Activated B cell treated with CpG ODN at 0.5 μM for 24 hours (primary cell): ENCODE data around the gene TFDP2. TPM values are rescaled to one million over a fixed set of nuclear protein-coding genes. Genes with fewer than 3 reads are reported as not detected.

Experiments used
- ATAC-seq: fragments of 200-7000 bp; cut with Tn5 transposase; one replicate; pipeline ENCODE4 v1.10.0; 2021; ENCODE audit warnings: low read depth, mild to moderate bottlenecking, moderate library complexity
- CTCF ChIA-PET: fragments of 350-600 bp; sonication (Branson Sonifier 250); formaldehyde crosslinking; loops from one replicate; lab custom pipeline; 2021; ENCODE audit warnings: antibody characterized with exemption; lab: Charles Lee
- POLR2A ChIA-PET: fragments of 350-600 bp; sonication (Branson Sonifier 250); formaldehyde crosslinking; loops from one replicate; lab custom pipeline; 2021; ENCODE audit warnings: antibody characterized with exemption; lab: Charles Lee
- DNase-seq: peaks from one replicate; pipeline ENCODE4 v3.0.0; 2022
- H3K27ac Mint-ChIP-seq: one replicate; pipeline ENCODE4 v1.8.0; 2020; ENCODE audit warnings: mixed read lengths
- H3K27me3 Mint-ChIP-seq: one replicate; pipeline ENCODE4 v1.8.0; 2021; ENCODE audit warnings: mixed read lengths
- H3K36me3 Mint-ChIP-seq: one replicate; pipeline ENCODE4 v1.8.0; 2021; ENCODE audit warnings: low read depth, mixed read lengths
- H3K4me1 Mint-ChIP-seq: one replicate; pipeline ENCODE4 v1.8.0; 2021; ENCODE audit warnings: mixed read lengths
- H3K4me3 Mint-ChIP-seq: one replicate; pipeline ENCODE4 v1.8.0; 2020; ENCODE audit warnings: mild to moderate bottlenecking, mixed read lengths
- H3K9me3 Mint-ChIP-seq: one replicate; pipeline ENCODE4 v1.8.0; 2020; ENCODE audit warnings: mixed read lengths
- intact Hi-C: fragments of 100-400 bp; cut with micrococcal nuclease; formaldehyde crosslinking; loops from one replicate; pipeline ENCODE4 v1.15.1; 2024
- total RNA-seq: library from RNA; stranded (reverse); gene quantifications from 2 replicates; pipeline ENCODE4 v1.2.3, GENCODE V29; 2022
- TF ChIP-seq, protein P1 (sequence below): fragments of 200-600 bp; IDR thresholded peaks from one replicate; pipeline ENCODE4 v1.8.0; 2022; ENCODE audit warnings: antibody characterized with exemption, mild to moderate bottlenecking

TFDP2 gene
- total RNA-seq, 1 donor from 2014 or later, result 23.1 TPM

DNA sequence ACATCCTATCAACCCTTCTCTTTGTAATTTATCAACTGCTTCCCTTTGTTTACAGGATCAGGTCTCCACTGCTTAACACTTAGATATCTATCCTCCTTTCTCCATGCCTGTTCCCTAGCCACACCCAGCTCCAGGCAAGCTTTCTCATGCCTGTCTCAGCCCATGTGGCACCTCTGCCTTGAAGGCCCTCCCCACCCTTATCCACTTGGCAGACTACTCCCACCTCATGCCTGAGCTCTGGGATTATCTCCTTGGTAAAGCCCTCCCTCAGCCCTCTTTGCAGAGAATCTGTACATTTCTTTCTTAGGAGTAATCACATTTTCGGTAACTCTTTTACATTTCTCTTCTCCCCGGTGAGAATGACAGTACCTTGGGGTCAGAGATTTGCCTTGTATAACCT lies 176.9 kb downstream of the TFDP2 start:
- no peaks in the 10 kb centered on the region for H3K9me3 Mint-ChIP-seq
- H3K4me1 Mint-ChIP-seq, result no peaks in the 10 kb centered on the region
- DNase-seq, result no peak
- no peak overlapping the region for H3K4me3 Mint-ChIP-seq
- H3K27ac Mint-ChIP-seq, result no peak overlapping the region
- H3K36me3 Mint-ChIP-seq, result peaks cover 34% of the 10 kb centered on the region
- no peak for ATAC-seq
- no peaks in the 10 kb centered on the region for H3K27me3 Mint-ChIP-seq
- POLR2A ChIA-PET, result no interaction called here
- intact Hi-C loops, result loop anchor here (5.0 kb wide), 1 partner anchor 255 kb away; the partner anchor contains the start of gene GK5
- TF ChIP-seq, protein P1, sequence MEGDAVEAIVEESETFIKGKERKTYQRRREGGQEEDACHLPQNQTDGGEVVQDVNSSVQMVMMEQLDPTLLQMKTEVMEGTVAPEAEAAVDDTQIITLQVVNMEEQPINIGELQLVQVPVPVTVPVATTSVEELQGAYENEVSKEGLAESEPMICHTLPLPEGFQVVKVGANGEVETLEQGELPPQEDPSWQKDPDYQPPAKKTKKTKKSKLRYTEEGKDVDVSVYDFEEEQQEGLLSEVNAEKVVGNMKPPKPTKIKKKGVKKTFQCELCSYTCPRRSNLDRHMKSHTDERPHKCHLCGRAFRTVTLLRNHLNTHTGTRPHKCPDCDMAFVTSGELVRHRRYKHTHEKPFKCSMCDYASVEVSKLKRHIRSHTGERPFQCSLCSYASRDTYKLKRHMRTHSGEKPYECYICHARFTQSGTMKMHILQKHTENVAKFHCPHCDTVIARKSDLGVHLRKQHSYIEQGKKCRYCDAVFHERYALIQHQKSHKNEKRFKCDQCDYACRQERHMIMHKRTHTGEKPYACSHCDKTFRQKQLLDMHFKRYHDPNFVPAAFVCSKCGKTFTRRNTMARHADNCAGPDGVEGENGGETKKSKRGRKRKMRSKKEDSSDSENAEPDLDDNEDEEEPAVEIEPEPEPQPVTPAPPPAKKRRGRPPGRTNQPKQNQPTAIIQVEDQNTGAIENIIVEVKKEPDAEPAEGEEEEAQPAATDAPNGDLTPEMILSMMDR, result no peak
- CTCF ChIA-PET, result no interaction called here

DNA sequence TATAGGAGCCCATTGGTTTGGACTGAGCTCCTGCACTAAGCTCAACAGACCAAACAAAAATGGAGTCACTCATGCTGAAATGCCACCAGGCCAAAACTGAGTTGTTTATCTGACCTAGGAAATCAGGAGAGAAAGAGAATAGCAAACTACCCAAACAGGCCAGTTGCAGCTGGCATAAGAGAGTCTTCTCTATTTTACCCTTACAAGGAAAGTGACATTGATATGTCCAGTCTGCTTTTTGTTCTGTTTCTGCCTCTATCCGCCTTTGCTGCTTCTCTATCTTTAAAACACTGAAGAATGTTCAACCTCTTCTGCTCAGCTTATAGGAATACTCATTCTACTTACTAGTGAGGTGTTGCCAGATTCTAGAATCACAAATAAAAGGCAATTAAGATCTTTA lies 177.8 kb downstream of the TFDP2 start:
- peaks cover 34% of the 10 kb centered on the region for H3K36me3 Mint-ChIP-seq
- TF ChIP-seq, protein P1, result no peak
- H3K27me3 Mint-ChIP-seq, result no peaks in the 10 kb centered on the region
- no peak overlapping the region for H3K4me3 Mint-ChIP-seq
- POLR2A ChIA-PET, result no interaction called here
- DNase-seq (no peak), ATAC-seq (no peak)
- no peaks in the 10 kb centered on the region for H3K9me3 Mint-ChIP-seq
- intact Hi-C loops, result loop anchor here (5.0 kb wide), 1 partner anchor 256 kb away; the partner anchor contains the start of gene GK5
- no peak overlapping the region for H3K27ac Mint-ChIP-seq
- H3K4me1 Mint-ChIP-seq, result no peaks in the 10 kb centered on the region
- CTCF ChIA-PET, result no interaction called here

DNA sequence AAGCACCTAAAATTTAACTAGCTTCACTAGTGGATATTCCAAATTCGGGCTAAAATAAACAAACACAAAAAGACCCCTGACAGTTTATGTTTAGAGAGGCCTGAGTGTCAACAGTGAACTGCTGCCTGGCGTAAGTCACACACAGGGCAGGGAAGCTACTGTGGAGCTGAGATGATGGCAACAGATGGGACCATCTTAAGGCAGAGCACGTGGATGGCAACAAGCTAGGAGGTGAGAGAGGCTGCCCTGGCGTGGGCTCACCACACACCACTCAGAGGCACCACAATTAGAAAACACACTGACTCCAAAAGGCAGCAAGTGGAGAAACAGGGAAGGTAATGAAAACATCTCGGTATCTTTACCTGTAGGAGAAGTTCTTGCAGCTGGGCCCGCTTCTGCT lies 179.6 kb downstream of the TFDP2 start:
- Mint-ChIP-seq H3K27ac (no peak overlapping the region), H3K36me3 (peaks cover 25% of the 10 kb centered on the region), H3K4me3 (no peak overlapping the region), H3K9me3 (no peaks in the 10 kb centered on the region), H3K4me1 (no peaks in the 10 kb centered on the region), H3K27me3 (no peaks in the 10 kb centered on the region)
- POLR2A ChIA-PET, result no interaction called here
- CTCF ChIA-PET, result interaction anchor here (1.4 kb wide), 1 partner anchor 310 kb away, joined by 4 read pairs; no protein-coding TSS in a partner anchor
- intact Hi-C loops, result loop anchor here (5.0 kb wide), 1 partner anchor 258 kb away; the partner anchor contains the start of gene GK5
- DNase-seq (no peak), ATAC-seq (no peak)
- TF ChIP-seq, protein P1, result no peak

DNA sequence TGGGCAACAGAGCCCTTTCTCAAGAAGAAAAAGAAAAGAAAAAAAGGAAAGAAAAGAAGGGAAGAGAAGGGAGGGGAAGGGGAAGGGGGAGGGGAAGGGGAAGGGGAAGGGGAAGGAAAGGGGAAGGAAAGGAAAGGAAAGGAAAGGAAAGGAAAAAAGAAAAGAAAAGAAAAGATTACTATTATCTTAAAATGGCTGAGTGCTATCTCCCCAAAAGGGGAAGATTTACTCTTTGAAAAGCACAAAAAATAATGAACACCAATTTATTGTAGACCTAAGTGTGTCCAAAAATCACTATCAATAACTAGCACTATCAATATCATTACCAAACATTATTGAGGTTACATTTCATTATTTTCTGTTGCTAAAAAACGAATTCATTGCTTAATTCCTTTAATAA lies 183.9 kb downstream of the TFDP2 start:
- Mint-ChIP-seq H3K4me3 (no peak overlapping the region), H3K4me1 (no peaks in the 10 kb centered on the region), H3K27me3 (no peaks in the 10 kb centered on the region), H3K36me3 (peaks cover 24% of the 10 kb centered on the region), H3K27ac (no peak overlapping the region), H3K9me3 (no peaks in the 10 kb centered on the region)
- CTCF ChIA-PET, result interaction anchor here (1.4 kb wide), 1 partner anchor 15 kb away, joined by 4 read pairs; no protein-coding TSS in a partner anchor
- no peak for ATAC-seq
- POLR2A ChIA-PET, result no interaction called here
- DNase-seq, result no peak
- intact Hi-C loops, result no loop called here
- TF ChIP-seq, protein P1, result no peak

DNA sequence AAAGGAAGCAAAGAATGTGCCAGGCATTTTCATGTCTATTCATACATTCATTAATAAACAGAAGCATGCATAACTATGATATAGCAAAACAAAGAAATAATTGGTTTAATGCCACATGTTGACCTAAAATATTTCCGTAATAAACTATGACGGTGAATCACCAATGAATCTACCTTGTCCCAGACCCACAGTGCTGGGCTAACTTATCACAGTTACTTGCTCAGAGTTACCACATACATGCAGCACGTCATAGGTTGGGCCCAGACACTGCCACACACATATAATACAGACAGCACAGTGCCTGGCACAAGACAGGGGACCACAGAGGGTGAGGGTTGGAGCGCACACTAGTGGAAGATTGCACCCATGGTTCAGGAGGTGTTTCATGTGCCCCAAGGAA lies 186.0 kb downstream of the TFDP2 start:
- TF ChIP-seq, protein P1, result no peak
- H3K4me3 Mint-ChIP-seq, result no peak overlapping the region
- no peaks in the 10 kb centered on the region for H3K27me3 Mint-ChIP-seq
- no peak overlapping the region for H3K27ac Mint-ChIP-seq
- CTCF ChIA-PET, result interaction anchor here (1.1 to 1.8 kb wide), 2 partner anchors 315 to 319 kb away, joined by 4 to 8 read pairs; no protein-coding TSS in a partner anchor
- intact Hi-C loops, result no loop called here
- POLR2A ChIA-PET, result no interaction called here
- H3K4me1 Mint-ChIP-seq, result no peaks in the 10 kb centered on the region
- H3K36me3 Mint-ChIP-seq, result peaks cover 34% of the 10 kb centered on the region
- no peaks in the 10 kb centered on the region for H3K9me3 Mint-ChIP-seq
- no peak for ATAC-seq
- DNase-seq, result no peak
